Trophoblast cell (in vitro differentiated cells and primary cell): ENCODE measurements around the gene NUAK1. TPM values are rescaled to one million over a fixed set of nuclear protein-coding genes. Genes with fewer than 3 reads are reported as not detected.

ENCODE experiments used
- DNase-seq, 2 donors: peaks; one replicate each; pipeline ENCODE4 v3.0.0-alpha.2; 2016
- H2AFZ ChIP-seq: 2 replicates; pipeline ENCODE4 v1.6.1; 2013; ENCODE audit warnings: low read length, moderate library complexity, mild to moderate bottlenecking; ENCODE audit not compliant: insufficient read depth, poor library complexity
- H2AK5ac ChIP-seq: 2 replicates; pipeline ENCODE4 v1.6.1; 2013; ENCODE audit warnings: mild to moderate bottlenecking, low read length
- H2BK120ac ChIP-seq: 2 replicates; pipeline ENCODE4 v1.6.1; 2013; ENCODE audit warnings: low read length, mild to moderate bottlenecking, moderate library complexity; ENCODE audit not compliant: insufficient read depth, poor library complexity
- H2BK12ac ChIP-seq: 2 replicates; pipeline ENCODE4 v1.6.1; 2013; ENCODE audit warnings: mild to moderate bottlenecking, low read length, moderate library complexity
- H2BK5ac ChIP-seq: 2 replicates; pipeline ENCODE4 v1.6.1; 2013; ENCODE audit warnings: low read length, low read depth, moderate library complexity, mild to moderate bottlenecking; ENCODE audit not compliant: poor library complexity
- H3K14ac ChIP-seq: 2 replicates; pipeline ENCODE4 v1.6.1; 2013; ENCODE audit warnings: mild to moderate bottlenecking, low read length
- H3K18ac ChIP-seq: 2 replicates; pipeline ENCODE4 v1.6.1; 2013; ENCODE audit warnings: mild to moderate bottlenecking, low read length
- H3K23ac ChIP-seq: 2 replicates; pipeline ENCODE4 v1.6.1; 2013; ENCODE audit warnings: low read length
- H3K27ac ChIP-seq: 2 replicates; pipeline ENCODE4 v1.5.1; 2013; ENCODE audit warnings: low read depth, mild to moderate bottlenecking, inconsistent platforms, low read length, moderate library complexity
- H3K27me3 ChIP-seq: 2 replicates; pipeline ENCODE4 v1.6.1; 2013; ENCODE audit warnings: inconsistent platforms, mild to moderate bottlenecking, low read length, moderate library complexity; ENCODE audit not compliant: insufficient read depth
- H3K36me3 ChIP-seq, 2 experiments: 1 replicate in 1 of 2; 2 replicates in 1 of 2; pipeline ENCODE4 v1.6.1; 2013; ENCODE audit warnings: low read length in 2 of 2, mild to moderate bottlenecking in 2 of 2, moderate library complexity in 1 of 2; ENCODE audit not compliant: insufficient read depth in 2 of 2, control insufficient read depth in 1 of 2
- H3K4ac ChIP-seq: 2 replicates; pipeline ENCODE4 v1.6.1; 2013; ENCODE audit warnings: low read depth, mild to moderate bottlenecking, low read length, moderate library complexity
- H3K4me1 ChIP-seq, 2 experiments: 1 replicate in 1 of 2; 2 replicates in 1 of 2; pipeline ENCODE4 v1.6.1; 2013; ENCODE audit warnings: low read length in 2 of 2, mild to moderate bottlenecking in 2 of 2, moderate library complexity in 1 of 2; ENCODE audit not compliant: insufficient read depth in 2 of 2, control insufficient read depth in 1 of 2
- H3K4me2 ChIP-seq: 2 replicates; pipeline ENCODE4 v1.6.1; 2013; ENCODE audit warnings: inconsistent platforms, mild to moderate bottlenecking, low read length, moderate library complexity
- H3K4me3 ChIP-seq: 2 replicates; pipeline ENCODE4 v1.5.1; 2013; ENCODE audit warnings: mild to moderate bottlenecking, low read depth, low read length, inconsistent platforms
- H3K79me1 ChIP-seq: one replicate; pipeline ENCODE4 v1.6.1; 2013; ENCODE audit warnings: low read length
- H3K79me2 ChIP-seq: 2 replicates; pipeline ENCODE4 v1.6.1; 2013; ENCODE audit warnings: low read length, mild to moderate bottlenecking; ENCODE audit not compliant: control insufficient read depth, insufficient read depth, poor library complexity
- H3K9ac ChIP-seq: 2 replicates; pipeline ENCODE4 v1.6.1; 2013; ENCODE audit warnings: mild to moderate bottlenecking, low read length
- H3K9me3 ChIP-seq: 2 replicates; pipeline ENCODE4 v1.6.1; 2013; ENCODE audit warnings: low read depth, mild to moderate bottlenecking, control low read depth, inconsistent platforms, low read length; ENCODE audit not compliant: insufficient read depth
- H4K12ac ChIP-seq: 2 replicates; pipeline ENCODE4 v1.6.1; 2013; ENCODE audit warnings: low read depth, mild to moderate bottlenecking, low read length, moderate library complexity
- H4K8ac ChIP-seq: 2 replicates; pipeline ENCODE4 v1.6.1; 2013; ENCODE audit warnings: low read depth, mild to moderate bottlenecking, low read length, moderate library complexity
- H4K91ac ChIP-seq: one replicate; pipeline ENCODE4 v1.6.1; 2013; ENCODE audit warnings: low read depth, mild to moderate bottlenecking, low read length, moderate library complexity
- WGBS: extraction: QIAGEN DNeasy Blood & Tissue Kit; methylation state at CpG from one replicate; pipeline ENCODE4 v1.1.7; 2013; ENCODE audit warnings: missing lambda C conversion rate; ENCODE audit not compliant: insufficient read length, insufficient coverage; ENCODE audit errors: extremely low coverage; 5-methylcytosine and 5-hydroxymethylcytosine counted together
- polyA plus RNA-seq: library from polyadenylated mRNA; stranded (reverse); fragments of 200-250 nt; gene quantifications from 2 replicates; pipeline ENCODE4 v1.2.3, GENCODE V29; 2013

Gene NUAK1
- polyA plus RNA-seq: 34.0 and 34.8 TPM in 2 replicates

GRCh38 chr12:106138633-106139421 lies at the start of gene NUAK1:
Gene NUAK1 (minus strand): TSS chr12:106138954. CDS start chr12:106138653, 301 bp downstream.
- Histone ChIP-seq H4K12ac (peak within 1 kb of the TSS; percentile 81), H2BK120ac (peak within 1 kb of the TSS; percentile 99), H3K23ac (no peak within 1 kb of the TSS), H3K27ac (peak within 1 kb of the TSS; percentile 100), H4K8ac (peak within 1 kb of the TSS; percentile 95), H3K79me1 (peaks cover 48% of the 10 kb centered on the region), H2BK5ac (peak within 1 kb of the TSS; percentile 100), H2BK12ac (peak within 1 kb of the TSS; percentile 95), H3K4ac (peak within 1 kb of the TSS; percentile 100), H3K14ac (peak within 1 kb of the TSS; percentile 99), H4K91ac (peak within 1 kb of the TSS; percentile 99), H2AFZ (peak within 1 kb of the TSS; percentile 94), H3K36me3 (peaks cover 2 to 5% of the 10 kb centered on the region in 2 experiments), H3K4me1 (peaks cover 7 to 17% of the 10 kb centered on the region in 2 experiments), H3K18ac (peak within 1 kb of the TSS; percentile 100), H2AK5ac (peak within 1 kb of the TSS; percentile 85), H3K4me2 (peak within 1 kb of the TSS; percentile 91), H3K27me3 (no peaks in the 10 kb centered on the region), H3K4me3 (peak within 1 kb of the TSS; percentile 98), H3K9me3 (no peaks in the 10 kb centered on the region), H3K9ac (peak within 1 kb of the TSS; percentile 99), H3K79me2 (peaks cover 50% of the 10 kb centered on the region)
- no CpG with 5 or more reads among the region's 106 CpGs for WGBS
- peak in 1 of 2 donors; percentile 63 for DNase-seq

- Histone ChIP-seq H3K4me3 (no peak overlapping the region), H2BK5ac (no peak overlapping the region), H3K36me3 (no peaks in the 10 kb centered on the region), H3K23ac (no peak overlapping the region), H3K27ac (no peak overlapping the region), H3K4me2 (no peak overlapping the region), H3K79me1 (no peaks in the 10 kb centered on the region), H3K79me2 (no peaks in the 10 kb centered on the region), H2AFZ (no peak overlapping the region), H4K8ac (no peak overlapping the region), H3K9me3 (no peaks in the 10 kb centered on the region), H2AK5ac (no peak overlapping the region), H3K9ac (peak overlapping the region; percentile 18), H3K18ac (no peak overlapping the region), H3K4me1 (peaks cover 4 to 5% of the 10 kb centered on the region in 2 experiments), H4K91ac (no peak overlapping the region), H3K27me3 (no peaks in the 10 kb centered on the region), H3K14ac (no peak overlapping the region), H2BK120ac (no peak overlapping the region), H4K12ac (no peak overlapping the region), H2BK12ac (no peak overlapping the region), H3K4ac (no peak overlapping the region)
- no peak for DNase-seq
- no CpG with 5 or more reads among the region's 10 CpGs for WGBS
These were observed 49.5 kb upstream of the NUAK1 start for GRCh38 chr12:106188256-106188655.

- Histone ChIP-seq H3K79me2 (no peaks in the 10 kb centered on the region), H3K79me1 (no peaks in the 10 kb centered on the region), H3K14ac (no peak overlapping the region), H3K4ac (no peak overlapping the region), H3K4me3 (no peak overlapping the region), H3K27me3 (no peaks in the 10 kb centered on the region), H3K36me3 (no peaks in the 10 kb centered on the region), H3K9me3 (no peaks in the 10 kb centered on the region), H2AFZ (no peak overlapping the region), H3K9ac (no peak overlapping the region), H2BK12ac (no peak overlapping the region), H3K4me1 (peaks cover 4 to 5% of the 10 kb centered on the region in 2 experiments), H2AK5ac (no peak overlapping the region), H4K12ac (no peak overlapping the region), H2BK5ac (no peak overlapping the region), H3K23ac (no peak overlapping the region), H4K8ac (no peak overlapping the region), H2BK120ac (no peak overlapping the region), H3K4me2 (no peak overlapping the region), H3K18ac (no peak overlapping the region), H3K27ac (no peak overlapping the region), H4K91ac (no peak overlapping the region)
- no peak for DNase-seq
- WGBS: no CpG with 5 or more reads among the region's 1 CpG
These were observed 49.1 kb upstream of the NUAK1 start for GRCh38 chr12:106187842-106188241.

DNA sequence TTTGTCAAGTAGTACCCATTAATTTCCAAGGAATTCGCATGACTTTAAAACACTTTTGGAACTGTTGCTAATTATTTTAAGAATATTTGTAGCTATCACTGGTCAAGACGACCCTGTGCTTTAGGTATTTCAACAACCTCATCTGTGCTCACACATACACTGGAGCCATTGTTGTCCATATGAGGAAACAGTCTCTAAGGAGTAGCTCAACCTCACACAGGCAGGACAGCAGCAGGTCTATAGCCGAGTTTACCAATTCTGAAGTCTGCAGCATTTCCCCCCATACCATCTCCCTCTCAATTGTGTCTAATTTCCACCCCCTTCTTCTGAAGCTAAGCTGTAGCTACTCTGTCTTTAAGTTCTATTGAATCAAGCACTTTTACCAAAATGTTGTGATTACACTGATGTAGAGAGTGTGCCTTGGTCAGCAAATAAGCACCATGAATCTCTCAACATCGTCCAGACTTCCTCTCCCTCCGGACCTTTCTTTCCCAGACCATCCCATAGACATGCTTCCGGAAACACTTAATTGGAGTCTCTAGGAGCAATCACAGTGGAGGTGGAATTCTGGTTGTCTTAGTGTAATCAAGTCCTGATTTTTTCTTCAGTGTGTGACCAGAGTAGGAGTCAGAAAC lies 48.5 kb upstream of the NUAK1 start:
- Histone ChIP-seq H3K9me3 (no peaks in the 10 kb centered on the region), H3K4me1 (peaks cover 4 to 5% of the 10 kb centered on the region in 2 experiments), H2BK12ac (no peak overlapping the region), H3K4ac (no peak overlapping the region), H3K36me3 (no peaks in the 10 kb centered on the region), H3K14ac (no peak overlapping the region), H4K12ac (no peak overlapping the region), H3K79me1 (no peaks in the 10 kb centered on the region), H4K91ac (no peak overlapping the region), H3K9ac (no peak overlapping the region), H3K18ac (no peak overlapping the region), H3K4me2 (no peak overlapping the region), H3K27me3 (no peaks in the 10 kb centered on the region), H2BK120ac (no peak overlapping the region), H2AFZ (no peak overlapping the region), H2BK5ac (no peak overlapping the region), H3K4me3 (no peak overlapping the region), H3K27ac (no peak overlapping the region), H4K8ac (no peak overlapping the region), H3K79me2 (no peaks in the 10 kb centered on the region), H3K23ac (no peak overlapping the region), H2AK5ac (no peak overlapping the region)
- DNase-seq: no peak
- WGBS: no CpG with 5 or more reads among the region's 6 CpGs
